HG03039 (cell line): Measurements from ENCODE around the gene MYO1A.
A peak's percentile ranks its signal among the peaks of the same experiment; 100 is the strongest.

Experiments
- ATAC-seq: cut with Tn5 transposase; IDR thresholded peaks from one replicate; pipeline ENCODE4 v1.9.1; 2021; ENCODE audit warnings: mild to moderate bottlenecking, moderate library complexity; ENCODE audit not compliant: unreplicated experiment

Gene MYO1A

DNA sequence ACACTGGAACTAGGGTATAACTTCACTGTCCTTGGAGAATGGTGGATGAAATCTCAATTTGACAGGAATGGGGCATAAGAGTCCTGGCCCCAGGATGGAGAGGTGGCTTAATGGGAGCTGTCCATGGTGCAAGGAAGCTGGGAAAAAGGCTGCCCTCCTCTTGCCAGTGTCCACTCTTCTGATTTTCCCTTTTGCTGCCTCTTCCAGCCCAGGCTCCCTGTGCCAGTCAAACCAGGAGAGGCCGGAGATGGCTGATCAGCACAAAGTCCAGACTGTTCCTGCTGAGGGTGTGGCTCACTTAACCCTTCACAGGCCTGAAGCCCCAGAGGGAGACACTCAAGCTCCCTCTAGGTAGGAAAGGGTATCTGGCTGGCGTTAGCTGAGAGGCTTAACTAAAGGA, at the start of gene MYO1A:
TSS of gene MYO1A (minus strand) at position 240 of the 400 bp plus-strand sequence. CDS start 1,806 bp downstream, outside the sequence.
- no peak for ATAC-seq

DNA sequence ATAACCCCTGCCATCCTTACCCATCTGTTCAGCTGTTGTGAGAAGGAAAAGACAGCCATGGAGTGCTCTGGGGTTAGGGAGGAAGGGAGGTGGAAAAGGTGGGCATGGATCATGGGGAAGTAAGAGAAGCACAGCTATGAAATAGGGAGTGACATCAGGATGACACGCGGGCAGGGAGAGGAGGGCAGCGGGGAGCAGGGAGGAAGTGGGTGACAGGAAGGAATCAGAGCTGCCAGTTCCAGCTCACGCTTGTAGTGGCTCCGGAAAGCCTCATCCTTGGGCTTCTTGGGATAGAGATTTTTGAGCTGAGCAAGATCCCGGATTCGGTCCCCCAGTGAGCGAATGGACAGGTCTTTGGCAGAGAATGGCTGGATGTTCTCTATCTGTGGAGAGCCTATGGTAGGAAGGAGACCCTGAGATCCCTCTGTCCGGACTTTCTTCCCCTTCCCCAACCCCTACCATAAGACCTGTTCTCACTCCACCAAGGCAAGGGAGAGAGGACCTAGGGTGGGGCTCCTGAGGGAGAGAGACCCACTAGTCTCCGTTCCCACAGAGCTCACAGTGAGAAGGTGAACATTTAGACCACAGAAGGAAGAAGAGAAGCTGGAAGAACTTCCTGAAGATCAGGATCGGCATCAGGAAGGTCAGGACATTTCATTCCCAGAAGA, 49.3 kb upstream of the MYO1A start:
- ATAC-seq, result no peak

DNA sequence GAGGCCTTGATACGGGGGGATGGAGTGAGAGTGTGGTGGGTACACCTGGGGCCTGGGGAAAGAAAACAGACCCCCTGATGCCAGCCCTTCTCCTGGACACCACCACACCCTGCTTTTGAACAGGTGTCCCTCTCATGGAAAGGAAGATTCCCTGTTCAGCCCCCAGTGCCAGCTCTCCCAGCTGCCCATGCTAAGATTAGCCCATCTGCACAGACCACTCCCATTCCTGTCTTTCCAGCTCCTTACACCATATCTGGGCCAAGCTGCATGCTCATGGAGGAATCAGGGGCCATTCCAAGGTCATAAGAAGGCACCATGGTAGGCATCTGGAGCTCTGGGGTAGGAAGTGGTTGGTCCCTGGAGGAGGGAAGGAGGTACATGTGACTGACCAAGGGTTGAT, 48.6 kb upstream of the MYO1A start:
- no peak for ATAC-seq

DNA sequence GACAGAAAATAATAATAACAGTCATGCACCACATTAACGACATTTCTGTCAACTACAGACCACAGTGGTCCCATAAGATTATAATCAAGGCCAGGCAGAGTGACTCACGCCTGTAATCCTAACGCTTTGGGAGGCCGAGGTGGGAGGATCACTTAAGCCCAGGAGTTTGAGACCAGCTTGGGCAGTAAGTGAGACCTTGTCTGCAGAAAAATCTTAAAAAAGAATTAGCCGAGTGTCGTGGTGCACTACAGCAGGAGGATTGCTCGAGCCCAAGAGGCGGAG, 47.6 kb upstream of the MYO1A start:
- no peak for ATAC-seq

DNA sequence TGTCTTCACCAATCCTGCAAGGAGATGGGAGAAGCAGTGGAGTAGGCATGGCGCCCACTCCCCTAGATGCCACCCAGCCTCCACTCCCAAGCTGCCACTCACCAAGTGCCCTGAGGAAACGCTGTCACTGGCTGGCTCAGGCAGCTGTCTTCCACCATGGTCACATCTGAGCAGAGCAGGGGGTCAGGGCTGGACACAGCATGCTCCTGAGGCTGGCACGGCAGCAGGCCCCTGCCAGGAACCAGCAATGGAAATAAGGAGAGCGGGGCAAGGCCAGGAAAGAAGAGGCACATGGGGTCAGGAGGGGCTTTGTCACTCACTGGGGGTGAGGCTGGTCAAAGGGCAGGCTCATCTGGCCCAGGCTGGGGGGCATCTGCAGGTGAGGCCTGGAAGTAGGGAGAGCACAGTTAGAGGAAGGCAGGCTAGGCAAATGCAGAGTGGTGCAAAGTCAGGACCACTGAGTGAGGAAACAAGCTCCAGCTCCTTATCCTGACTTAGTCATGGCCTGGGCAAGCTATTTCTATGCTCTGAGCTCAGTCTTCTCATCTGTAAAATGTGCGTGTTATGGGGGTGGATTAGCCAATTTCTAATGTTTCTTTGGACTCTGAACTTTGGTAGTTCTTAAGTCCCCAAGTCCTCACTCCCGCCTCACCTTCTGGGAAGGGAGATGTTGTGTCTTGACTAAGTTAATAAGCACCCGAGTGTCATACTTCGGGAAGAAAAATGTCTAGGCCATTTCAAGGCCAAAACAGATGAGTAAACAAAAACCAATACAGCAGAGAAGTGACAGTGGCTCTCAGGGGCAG, 47.0 kb upstream of the MYO1A start:
- no peak for ATAC-seq

DNA sequence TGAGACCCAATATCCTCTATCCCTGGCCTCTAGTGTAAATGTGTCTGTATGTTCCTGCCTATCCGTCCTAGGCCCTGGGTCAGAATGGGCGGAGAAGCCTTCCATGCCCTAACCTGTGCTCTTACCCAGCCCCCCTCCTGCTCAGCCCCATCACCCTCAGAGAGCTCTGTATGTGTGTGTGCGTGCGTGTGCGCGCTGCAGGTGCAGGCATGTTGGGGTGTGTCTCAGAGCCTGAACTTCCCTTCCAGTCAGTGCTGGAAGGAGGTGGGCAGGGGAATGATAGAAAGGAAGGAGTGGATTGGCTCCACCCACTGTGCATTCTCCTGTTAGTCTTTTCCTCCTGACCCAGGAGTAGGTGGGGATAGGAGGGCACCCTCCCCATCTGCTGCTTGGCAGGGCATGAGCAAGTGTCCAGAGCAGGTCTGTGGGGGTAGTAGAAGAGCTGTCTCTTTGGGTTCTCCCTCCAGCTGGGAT, 46.2 kb upstream of the MYO1A start:
- no peak for ATAC-seq

DNA sequence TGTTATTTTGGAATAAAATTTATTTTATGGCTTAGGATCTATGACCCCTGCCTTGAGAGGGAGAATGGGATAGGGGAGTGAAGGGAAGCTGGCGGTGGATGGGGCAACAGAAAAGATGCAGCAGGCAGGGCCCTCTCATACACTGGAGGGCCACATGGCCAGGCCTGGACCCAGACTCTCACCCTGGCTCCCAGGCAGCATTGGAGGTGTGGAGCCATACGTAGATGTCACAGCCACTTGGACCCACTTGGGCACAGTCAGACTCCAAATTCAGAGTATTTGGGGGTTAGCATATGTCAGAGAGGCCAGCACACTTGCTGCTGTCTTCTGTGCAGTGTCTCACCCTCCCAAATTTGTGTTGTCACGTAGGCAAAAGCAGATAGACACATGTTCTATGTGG, 45.5 kb upstream of the MYO1A start:
- no peak for ATAC-seq

DNA sequence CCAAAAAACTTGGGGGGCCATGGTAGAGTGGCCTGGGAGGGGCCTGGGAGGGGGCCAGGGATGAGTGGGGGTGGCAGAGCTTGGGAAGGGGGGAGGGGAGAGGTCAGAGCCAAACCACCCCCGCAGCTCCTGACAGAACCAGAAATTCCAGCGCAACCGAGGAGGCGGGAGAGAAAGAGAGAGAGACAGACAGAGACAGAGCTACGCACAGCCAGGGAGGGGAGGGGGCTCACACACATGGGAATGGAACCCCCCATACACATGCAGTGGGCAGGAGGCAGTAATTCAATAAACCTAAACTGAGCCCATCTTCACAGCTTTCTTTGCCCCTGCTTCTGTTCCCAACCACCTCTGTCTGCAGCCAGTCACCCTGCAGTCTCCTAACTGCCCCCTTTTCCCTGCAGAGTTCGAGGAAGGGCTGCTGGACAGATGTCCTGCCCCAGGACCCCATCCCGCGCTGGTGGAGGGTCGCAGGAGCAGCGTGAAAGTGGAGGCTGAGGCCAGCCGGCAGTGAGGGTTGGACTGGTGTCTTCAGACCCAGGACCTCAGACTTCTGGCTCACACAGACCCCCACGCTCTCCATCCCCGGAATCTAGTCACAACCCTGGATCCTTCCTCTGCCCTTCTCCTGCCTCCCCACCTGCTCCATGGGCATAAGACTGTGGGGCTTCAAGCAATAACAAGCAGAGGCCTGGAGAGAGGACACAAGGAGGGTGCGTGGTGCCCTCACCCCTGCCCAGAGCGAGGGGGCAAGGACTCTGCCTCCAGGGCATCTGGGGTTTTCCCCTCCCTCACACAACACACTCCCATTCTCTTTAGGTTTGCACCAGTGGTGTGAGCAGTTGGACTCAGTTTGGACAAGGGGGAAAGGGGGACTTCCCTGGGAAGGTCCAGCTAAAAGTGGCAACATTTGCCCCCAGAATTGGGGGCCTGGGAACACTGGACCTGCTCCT, 44.6 kb upstream of the MYO1A start:
- ATAC-seq, result no peak

DNA sequence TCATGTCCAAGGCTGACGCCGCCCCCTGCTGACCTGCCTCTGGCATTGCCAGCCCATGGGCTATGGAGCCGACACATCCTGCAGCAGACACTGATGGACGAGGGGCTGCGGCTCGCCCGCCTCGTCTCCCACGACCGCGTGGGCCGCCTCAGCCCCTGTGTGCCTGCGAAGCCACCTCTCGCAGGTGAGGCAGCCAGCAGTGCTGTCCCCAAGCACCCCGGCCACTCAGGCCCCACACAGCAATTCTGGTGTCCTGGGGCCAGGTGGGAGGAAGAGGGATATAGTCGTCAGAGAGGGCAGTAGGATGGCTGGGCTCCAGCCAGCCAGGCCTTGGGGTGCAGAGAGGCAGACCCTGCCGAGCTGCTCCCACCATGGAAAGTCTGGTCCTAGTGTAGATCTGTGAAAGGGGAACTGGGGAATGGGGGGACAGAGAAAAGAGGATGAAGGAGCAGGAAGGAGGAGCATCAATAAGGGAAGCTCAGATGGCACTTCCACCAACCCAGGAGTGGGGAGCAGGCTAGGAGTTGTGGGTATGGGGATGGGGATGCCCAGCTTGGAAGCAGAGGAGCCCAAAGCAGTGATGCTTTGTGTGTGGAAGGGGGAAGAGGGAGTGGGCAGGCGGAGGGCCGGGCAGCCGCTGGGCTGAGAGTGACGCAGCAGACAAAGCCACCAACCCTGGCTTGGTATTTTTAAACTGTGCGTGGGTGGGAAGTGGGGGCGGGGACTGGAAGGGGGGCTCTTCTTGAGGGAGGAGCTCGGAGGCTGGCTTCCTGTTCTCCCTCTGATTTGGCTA, 43.7 kb upstream of the MYO1A start:
- ATAC-seq, result no peak

DNA sequence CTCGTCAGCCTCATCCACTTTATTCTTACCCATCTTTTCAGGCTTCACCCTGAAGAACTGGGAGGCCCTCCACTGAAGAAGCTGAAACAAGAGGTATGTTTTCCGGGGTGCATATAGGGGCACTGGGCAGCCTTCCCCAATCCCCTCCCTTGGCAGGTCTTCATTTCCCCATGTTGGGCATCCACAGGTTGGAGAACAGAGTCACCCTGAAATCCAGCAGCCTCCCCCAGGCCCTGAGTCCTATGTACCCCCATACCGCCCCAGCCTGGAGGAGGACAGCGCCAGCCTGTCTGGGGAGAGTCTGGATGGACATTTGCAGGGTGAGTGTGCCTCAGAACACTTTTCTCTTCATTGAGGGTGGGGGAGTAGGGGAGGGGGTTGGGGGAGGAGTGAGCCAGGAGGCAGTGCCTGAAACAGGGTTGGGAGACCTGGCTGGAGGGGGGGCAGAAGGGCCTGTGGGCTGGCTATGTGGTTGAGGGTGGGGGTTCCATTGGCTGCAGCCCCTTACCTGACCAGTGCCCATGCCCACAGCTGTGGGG, 43.0 kb upstream of the MYO1A start:
- ATAC-seq, result no peak

DNA sequence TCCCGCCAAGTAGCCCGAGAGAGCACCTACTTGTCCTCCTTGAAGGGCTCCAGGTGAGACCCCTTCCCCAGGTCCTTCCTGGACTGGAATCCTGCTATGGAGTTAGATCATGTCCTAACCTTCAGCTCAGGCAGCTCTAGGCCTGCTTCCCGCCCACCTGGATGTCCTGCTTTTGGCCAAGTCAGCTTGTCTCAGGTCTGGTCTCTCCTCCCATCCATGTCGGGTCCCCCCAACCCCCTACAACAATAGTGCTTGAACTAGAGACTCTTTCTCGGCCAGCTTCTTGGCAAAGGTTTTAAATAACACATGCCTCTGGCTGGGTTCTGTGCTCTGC, 42.6 kb upstream of the MYO1A start:
- ATAC-seq, result no peak

DNA sequence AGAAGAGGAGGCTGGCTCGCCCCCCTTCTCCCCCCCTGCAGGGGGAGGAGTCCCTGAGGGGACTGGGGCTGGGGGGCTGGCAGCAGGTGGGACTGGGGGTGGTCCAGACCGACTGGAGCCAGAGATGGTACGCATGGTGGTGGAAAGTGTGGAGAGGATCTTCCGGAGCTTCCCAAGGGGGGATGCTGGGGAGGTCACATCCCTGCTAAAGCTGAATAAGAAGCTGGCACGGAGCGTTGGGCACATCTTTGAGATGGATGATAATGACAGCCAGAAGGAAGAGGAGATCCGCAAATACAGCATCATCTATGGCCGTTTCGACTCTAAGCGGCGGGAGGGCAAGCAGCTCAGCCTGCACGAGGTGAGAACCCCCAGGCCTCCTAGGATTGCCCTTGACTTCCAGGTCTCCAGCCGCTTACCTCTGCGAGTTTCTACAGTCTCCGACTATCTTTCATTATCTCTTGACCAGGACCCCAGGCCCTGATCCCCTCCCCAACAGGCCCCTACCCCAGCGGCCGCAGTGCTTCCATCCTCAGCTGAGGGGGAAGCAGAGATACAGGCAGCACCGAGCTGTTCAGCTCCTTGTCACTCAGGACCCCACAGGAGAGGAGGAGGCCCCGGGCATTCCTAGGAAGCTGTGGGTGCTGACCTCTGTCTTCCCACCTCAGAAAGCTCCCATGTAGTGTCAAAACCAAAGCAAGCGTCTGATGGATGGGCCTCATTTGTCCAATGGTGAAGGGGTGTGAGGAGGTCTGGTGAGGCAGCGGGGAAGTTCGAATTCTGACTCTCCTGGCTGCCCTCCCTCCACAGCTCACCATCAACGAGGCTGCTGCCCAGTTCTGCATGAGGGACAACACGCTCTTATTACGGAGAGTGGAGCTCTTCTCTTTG, 42.0 kb upstream of the MYO1A start:
- no peak for ATAC-seq

DNA sequence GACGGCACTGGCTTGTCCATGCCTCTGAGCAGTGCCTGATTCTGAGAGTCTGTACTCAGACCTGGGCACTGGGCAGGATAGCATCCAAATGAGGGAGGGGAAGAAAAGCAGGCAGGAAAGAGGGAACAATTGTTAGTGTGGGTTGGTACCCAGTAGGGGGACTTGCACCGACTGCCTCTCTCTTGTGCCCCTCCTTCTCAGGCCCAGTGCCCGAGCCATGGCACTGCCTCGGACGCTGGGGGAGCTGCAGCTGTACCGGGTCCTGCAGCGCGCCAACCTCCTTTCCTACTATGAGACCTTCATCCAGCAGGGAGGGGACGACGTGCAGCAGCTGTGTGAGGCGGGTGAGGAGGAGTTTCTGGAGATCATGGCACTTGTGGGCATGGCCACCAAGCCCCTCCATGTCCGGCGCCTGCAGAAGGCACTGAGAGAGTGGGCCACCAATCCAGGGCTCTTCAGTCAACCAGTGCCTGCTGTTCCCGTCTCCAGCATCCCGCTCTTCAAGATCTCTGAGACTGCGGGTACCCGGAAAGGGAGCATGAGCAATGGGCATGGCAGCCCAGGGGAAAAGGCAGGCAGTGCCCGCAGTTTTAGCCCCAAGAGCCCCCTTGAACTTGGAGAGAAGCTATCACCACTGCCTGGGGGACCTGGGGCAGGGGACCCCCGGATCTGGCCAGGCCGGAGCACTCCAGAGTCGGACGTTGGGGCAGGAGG, 41.2 kb upstream of the MYO1A start:
- ATAC-seq, result no peak

DNA sequence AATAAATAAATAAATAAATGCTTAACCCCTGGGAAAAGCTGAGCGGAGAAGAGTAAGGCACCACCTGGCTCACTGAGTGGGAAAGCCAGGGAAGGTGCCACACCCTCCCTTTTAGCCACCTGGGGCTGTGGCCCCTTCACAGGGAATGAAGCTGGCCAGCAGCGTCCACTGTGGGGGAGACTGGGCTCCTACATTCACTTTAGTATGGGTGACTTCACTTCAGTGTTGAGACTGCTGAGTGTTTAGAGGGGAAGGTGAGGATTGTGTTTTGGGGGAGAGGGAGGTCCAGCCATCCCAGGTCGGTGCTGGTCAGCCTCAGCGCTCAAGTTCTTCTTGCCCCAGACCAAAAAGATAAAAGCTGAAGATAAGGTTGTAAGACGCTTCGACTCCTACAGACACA, 40.6 kb upstream of the MYO1A start:
- ATAC-seq, result no peak

DNA sequence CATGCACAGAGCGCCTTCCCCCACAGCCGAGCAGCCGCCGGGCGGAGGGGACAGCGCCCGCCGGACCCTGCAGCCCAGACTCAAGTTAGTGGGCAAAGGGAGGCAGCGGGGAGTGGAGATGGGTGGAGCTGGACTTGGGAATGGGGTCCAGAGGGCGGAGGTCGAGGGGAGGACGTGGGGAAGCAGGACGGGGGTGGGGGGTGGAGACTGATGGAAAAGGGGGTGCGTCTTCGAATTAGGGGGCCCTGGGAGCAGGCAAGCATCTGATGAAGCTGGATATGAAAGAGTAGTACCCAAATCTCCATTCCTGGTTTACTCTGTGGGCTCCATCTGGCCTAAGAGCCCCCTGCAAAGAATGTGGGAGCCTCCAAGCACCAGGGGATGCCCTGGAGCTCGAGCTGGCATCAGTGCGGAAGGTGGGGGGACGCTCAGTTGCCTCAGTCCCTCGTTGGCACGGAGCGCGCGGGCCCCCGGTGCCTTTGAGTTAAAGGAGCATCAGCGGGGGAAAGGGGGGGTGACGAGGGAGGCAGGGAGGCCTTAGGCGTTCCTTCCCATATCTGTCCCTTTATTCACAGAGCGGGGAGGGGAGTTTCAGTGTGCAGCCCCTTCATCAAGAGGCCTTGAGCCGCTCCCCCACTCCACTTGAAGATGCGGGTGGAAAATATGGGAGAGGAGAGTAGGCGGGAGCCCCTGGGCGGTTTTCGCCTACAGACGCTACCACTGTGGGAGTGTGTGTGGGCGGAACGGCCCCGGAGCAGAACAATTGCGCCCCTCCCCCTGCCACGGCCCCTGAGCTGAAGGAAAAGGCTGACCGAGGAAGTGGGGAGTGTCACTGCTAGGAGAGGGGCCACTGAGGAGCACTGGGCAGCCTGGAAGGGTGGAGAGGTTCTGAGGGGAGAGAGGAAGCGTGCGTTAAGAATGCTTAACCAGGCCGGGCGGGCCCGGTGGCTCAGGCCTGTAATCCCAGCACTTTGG, 39.6 kb upstream of the MYO1A start:
- ATAC-seq, result no peak

DNA sequence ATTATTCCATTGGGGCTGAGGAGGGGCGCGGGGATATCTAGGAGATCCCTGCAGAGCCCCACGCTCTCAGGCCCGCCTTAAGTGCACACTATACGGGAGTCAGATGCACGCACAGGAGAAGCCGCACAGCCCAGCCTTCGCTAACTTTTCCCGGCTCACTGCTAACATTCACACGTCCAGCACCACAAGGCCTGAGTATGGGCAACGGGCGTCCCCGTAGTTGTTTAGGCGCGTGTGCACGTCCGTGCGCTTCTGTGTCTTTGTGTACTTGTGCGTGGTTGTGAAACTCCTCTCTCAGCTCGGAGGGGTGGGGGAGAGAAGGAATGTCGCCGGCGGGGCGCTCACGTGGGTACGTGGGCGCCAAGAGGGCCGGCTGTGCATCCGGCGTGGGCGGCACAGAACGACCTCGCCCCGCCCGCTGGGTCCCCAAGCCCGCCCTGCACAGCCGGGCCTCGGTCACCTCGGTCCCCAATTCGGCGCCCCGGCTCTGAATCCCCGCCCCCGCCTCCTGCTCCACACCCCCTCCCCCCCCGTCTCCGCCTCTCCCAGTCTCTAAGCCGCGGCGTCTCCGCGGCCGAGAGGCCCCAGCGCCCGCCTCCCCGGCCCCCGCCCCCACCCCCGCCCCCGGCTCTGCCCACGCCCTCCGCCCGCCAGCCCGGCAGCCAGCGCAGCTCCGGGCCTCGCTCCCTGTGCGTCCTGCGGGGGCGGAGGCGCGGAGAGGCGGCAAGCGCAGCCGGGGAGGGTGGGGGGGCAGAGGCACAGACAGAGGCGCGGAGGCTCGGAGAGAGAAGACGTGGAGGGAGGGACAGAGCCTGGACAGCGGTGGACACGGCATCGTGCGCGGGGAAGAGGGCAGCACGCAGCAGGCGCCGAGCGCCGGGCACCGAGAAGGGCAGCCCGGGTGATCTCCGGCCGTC, 38.7 kb upstream of the MYO1A start, which contains the start of gene NAB2:
TSS of gene NAB2 (plus strand) at position 761 of the 917 bp plus-strand sequence. CDS start 158 bp downstream, outside the sequence.
- ATAC-seq, result peak; percentile 48
